ENCODE measurements around the gene AFMID.

GRCh38 chr17:78147315-78147998 is 39.7 kb upstream of the AFMID start:
- TF ChIP-seq, protein P1, sequence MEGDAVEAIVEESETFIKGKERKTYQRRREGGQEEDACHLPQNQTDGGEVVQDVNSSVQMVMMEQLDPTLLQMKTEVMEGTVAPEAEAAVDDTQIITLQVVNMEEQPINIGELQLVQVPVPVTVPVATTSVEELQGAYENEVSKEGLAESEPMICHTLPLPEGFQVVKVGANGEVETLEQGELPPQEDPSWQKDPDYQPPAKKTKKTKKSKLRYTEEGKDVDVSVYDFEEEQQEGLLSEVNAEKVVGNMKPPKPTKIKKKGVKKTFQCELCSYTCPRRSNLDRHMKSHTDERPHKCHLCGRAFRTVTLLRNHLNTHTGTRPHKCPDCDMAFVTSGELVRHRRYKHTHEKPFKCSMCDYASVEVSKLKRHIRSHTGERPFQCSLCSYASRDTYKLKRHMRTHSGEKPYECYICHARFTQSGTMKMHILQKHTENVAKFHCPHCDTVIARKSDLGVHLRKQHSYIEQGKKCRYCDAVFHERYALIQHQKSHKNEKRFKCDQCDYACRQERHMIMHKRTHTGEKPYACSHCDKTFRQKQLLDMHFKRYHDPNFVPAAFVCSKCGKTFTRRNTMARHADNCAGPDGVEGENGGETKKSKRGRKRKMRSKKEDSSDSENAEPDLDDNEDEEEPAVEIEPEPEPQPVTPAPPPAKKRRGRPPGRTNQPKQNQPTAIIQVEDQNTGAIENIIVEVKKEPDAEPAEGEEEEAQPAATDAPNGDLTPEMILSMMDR (IDR thresholded peaks at IDR 0.05; ENCODE audit: insufficient read depth, low read length, poor library complexity, severe bottlenecking) = no peak
- TF ChIP-seq EZH2phosphoT487 (conservative IDR thresholded peaks at IDR 0.05; ENCODE audit: low read length) = no peak
